ENCODE data around the gene DALRD3. TPM values are rescaled to one million over a fixed set of nuclear protein-coding genes. Genes with fewer than 3 reads are reported as not detected.
A peak's percentile ranks its signal among the peaks of the same experiment; 100 is the strongest.

DALRD3 gene, protein sequence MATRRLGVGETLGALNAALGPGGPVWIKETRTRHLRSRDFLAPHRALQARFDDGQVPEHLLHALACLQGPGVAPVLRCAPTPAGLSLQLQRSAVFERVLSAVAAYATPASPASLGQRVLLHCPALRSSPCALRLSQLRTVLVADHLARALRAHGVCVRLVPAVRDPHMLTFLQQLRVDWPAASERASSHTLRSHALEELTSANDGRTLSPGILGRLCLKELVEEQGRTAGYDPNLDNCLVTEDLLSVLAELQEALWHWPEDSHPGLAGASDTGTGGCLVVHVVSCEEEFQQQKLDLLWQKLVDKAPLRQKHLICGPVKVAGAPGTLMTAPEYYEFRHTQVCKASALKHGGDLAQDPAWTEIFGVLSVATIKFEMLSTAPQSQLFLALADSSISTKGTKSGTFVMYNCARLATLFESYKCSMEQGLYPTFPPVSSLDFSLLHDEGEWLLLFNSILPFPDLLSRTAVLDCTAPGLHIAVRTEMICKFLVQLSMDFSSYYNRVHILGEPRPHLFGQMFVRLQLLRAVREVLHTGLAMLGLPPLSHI
- 10 to 100 TPM in 1 of 2 donors, 1 to 10 TPM in 1; 9.5 to 11.8 TPM for total RNA-seq

DNA sequence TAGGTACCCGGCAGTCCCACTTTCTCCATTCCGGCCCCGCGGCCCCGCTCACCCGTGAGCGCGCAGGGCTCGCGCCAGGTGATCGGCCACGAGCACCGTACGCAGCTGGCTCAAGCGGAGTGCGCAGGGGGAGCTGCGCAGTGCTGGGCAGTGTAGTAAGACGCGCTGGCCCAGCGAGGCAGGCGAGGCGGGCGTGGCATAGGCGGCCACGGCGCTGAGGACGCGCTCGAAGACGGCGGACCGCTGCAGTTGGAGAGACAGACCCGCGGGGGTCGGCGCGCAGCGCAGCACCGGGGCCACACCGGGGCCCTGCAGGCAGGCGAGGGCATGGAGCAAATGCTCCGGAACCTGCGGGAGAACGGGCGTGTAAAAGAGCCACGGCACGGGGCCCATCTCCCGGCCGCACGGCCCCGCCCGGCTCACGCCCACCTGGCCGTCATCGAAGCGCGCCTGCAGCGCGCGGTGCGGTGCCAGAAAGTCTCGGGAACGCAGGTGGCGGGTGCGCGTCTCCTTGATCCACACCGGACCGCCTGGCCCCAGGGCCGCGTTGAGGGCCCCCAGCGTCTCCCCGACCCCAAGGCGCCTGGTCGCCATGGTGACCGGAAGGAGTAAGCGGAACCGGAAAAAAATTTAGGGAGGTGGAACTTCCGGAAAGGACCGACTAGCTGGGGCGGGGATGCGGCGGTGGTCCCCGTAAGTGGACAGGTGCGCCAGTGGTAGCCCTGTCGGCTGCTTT is at the start of gene DALRD3:
Gene DALRD3 (minus strand): TSS at position 610 of the 736 bp plus-strand sequence. CDS start 16 bp downstream, at position 594.
- Histone ChIP-seq H3K4me3 (peak within 1 kb of the TSS; percentile 74 to 90), H3K9me3 (no peaks in the 10 kb centered on the region), H3K4me1 (peaks cover 0 to 48% of the 10 kb centered on the region in 2 donors), H3K36me3 (peaks cover 29% of the 10 kb centered on the region), H3K27ac (peak within 1 kb of the TSS; percentile 64 to 78), H3K27me3 (no peaks in the 10 kb centered on the region)
- no peak for DNase-seq (ENCODE audit: low spot score)
- TF ChIP-seq, protein P1, sequence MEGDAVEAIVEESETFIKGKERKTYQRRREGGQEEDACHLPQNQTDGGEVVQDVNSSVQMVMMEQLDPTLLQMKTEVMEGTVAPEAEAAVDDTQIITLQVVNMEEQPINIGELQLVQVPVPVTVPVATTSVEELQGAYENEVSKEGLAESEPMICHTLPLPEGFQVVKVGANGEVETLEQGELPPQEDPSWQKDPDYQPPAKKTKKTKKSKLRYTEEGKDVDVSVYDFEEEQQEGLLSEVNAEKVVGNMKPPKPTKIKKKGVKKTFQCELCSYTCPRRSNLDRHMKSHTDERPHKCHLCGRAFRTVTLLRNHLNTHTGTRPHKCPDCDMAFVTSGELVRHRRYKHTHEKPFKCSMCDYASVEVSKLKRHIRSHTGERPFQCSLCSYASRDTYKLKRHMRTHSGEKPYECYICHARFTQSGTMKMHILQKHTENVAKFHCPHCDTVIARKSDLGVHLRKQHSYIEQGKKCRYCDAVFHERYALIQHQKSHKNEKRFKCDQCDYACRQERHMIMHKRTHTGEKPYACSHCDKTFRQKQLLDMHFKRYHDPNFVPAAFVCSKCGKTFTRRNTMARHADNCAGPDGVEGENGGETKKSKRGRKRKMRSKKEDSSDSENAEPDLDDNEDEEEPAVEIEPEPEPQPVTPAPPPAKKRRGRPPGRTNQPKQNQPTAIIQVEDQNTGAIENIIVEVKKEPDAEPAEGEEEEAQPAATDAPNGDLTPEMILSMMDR (IDR thresholded peaks at IDR 0.05), result no peak

DNA sequence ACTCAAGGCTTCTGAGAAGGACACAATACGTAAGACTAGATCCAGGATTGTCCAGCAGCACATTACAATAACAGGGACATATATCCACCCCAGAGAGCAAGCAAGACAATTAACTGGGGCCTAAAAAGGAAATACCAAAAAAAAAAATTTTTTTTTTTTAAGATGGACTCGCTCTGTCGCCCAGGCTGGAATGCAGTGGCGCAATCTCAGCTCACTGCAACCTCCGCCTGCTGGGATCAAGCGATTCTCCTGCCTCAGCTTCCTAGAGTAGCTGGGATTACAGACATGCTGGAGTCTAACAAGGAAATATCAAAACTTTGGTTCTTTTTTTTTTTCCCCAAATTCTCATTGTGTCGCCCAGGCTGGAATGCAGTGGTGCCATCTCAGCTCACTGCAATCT is 39.6 kb upstream of the DALRD3 start:
- Histone ChIP-seq H3K27ac (no peak overlapping the region), H3K4me3 (no peak overlapping the region), H3K36me3 (peaks cover 73% of the 10 kb centered on the region), H3K27me3 (no peaks in the 10 kb centered on the region), H3K9me3 (no peaks in the 10 kb centered on the region), H3K4me1 (no peaks in the 10 kb centered on the region)
- DNase-seq (ENCODE audit: low spot score), result no peak
- TF ChIP-seq, protein P1 (IDR thresholded peaks at IDR 0.05), result no peak

DNA sequence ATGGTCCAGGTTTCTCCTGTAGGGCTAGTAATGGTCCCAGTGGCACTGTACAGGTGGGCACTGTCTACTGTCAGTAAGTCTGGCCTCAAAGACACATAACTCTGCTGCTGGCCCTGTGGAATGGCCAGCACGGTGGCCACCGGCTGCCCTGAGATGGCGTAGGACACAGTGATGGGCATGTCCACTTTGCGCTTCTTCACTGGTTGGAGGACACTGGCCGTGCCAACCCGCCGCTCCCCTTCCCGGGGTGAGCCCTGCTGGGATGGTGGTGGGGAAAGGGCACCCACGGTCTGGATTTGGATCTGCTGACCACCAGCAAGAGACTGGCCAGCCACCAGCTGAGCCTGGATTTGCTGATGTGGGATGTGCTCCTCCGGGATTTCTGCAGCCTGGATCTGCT is 38.9 kb upstream of the DALRD3 start:
- TF ChIP-seq, protein P1 (IDR thresholded peaks at IDR 0.05), result no peak
- H3K27me3 ChIP-seq, result no peaks in the 10 kb centered on the region
- no peaks in the 10 kb centered on the region for H3K9me3 ChIP-seq
- no peak for DNase-seq (ENCODE audit: low spot score)
- H3K4me3 ChIP-seq, result no peak overlapping the region
- H3K27ac ChIP-seq, result no peak overlapping the region
- no peaks in the 10 kb centered on the region for H3K4me1 ChIP-seq
- H3K36me3 ChIP-seq, result peaks cover 66% of the 10 kb centered on the region

DNA sequence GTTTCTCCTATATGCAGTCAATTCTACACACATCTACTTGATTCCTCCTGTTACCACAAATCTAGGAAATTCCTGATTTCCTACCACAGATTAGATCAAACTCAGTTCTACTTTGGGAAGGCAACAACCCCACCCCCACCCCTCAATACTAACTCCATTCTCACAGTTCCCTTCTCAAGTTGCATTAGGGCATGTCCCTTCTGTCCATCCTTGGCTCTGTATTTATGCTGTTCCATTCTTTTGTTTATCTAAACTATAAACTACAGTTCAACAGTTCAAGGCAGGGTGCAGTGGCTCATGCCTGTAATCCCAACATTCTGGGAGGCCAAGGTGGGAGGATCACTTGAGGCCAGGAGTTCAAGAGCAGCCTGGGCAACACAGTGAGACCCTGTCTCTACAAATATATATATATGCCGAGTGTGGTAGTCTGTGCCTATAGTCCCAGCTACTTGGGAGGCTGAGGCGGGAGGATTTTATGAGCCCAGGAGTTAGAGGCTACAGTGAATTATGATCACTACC is 36.0 kb upstream of the DALRD3 start:
- H3K9me3 ChIP-seq, result no peaks in the 10 kb centered on the region
- H3K27ac ChIP-seq, result no peak overlapping the region
- peaks cover 49% of the 10 kb centered on the region for H3K36me3 ChIP-seq
- H3K27me3 ChIP-seq, result no peaks in the 10 kb centered on the region
- TF ChIP-seq, protein P1 (IDR thresholded peaks at IDR 0.05), result no peak
- H3K4me1 ChIP-seq, result no peaks in the 10 kb centered on the region
- no peak overlapping the region for H3K4me3 ChIP-seq
- DNase-seq (ENCODE audit: low spot score), result no peak

DNA sequence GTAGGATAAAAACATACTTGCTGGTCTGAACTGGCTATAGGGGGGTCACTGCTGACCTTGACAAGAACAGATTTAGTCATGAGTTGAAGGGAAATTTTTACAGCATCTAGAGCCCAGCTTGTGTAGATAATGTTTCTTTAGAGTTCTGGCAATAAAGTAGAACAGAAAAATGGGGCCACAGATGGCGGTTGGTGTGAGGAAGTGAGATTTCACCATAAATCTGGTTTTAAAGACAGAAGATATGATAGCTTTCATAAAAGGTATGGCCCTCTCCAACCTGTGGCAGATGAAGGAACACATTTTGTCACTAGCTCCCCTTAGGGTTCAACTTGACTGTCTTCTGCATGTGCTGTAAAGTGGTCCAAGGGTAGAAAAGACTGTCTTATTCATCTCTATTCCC is 35.2 kb upstream of the DALRD3 start:
- H3K27me3 ChIP-seq, result no peaks in the 10 kb centered on the region
- no peak overlapping the region for H3K4me3 ChIP-seq
- peaks cover 48% of the 10 kb centered on the region for H3K36me3 ChIP-seq
- DNase-seq (ENCODE audit: low spot score), result no peak
- H3K27ac ChIP-seq, result no peak overlapping the region
- TF ChIP-seq, protein P1 (IDR thresholded peaks at IDR 0.05), result no peak
- no peaks in the 10 kb centered on the region for H3K9me3 ChIP-seq
- no peaks in the 10 kb centered on the region for H3K4me1 ChIP-seq
